SJSA1 (cell line): ENCODE data around the gene GRIK1. TPM values are rescaled to one million over a fixed set of nuclear protein-coding genes. Genes with fewer than 3 reads are reported as not detected.
"Not testable (repeated sequence)": the region's sequence is repeated elsewhere in the genome, so short reads cannot be mapped to it uniquely, and the experiment has no call there.

Experiments used
- DNase-seq, 2 experiments: peaks; one replicate each; pipeline ENCODE4 v3.0.0-alpha.2; 2015 to 2020; ENCODE audit warnings: low spot score in 2 of 2, low read depth in 1 of 2
- H3K27ac ChIP-seq: fragments of 250-450 bp; sonication (Bioruptor Pico); 2 replicates; pipeline ENCODE4 v1.5.1; 2020; ENCODE audit warnings: mild to moderate bottlenecking, moderate library complexity
- H3K27me3 ChIP-seq: fragments of 250-450 bp; sonication (Bioruptor Pico); replicated peaks from 2 replicates; pipeline ENCODE4 v1.5.1; 2020; ENCODE audit warnings: mild to moderate bottlenecking, moderate library complexity
- H3K36me3 ChIP-seq: fragments of 250-450 bp; sonication (Bioruptor Pico); 2 replicates; pipeline ENCODE4 v1.5.1; 2020; ENCODE audit warnings: mild to moderate bottlenecking
- H3K4me1 ChIP-seq: fragments of 250-450 bp; sonication (Bioruptor Pico); replicated peaks from 2 replicates; pipeline ENCODE4 v1.6.1; 2021; ENCODE audit warnings: mild to moderate bottlenecking
- H3K4me3 ChIP-seq: fragments of 250-450 bp; sonication (Bioruptor Pico); 2 replicates; pipeline ENCODE4 v1.5.1; 2020; ENCODE audit warnings: mild to moderate bottlenecking
- H3K9me3 ChIP-seq: fragments of 250-450 bp; sonication (Bioruptor Pico); replicated peaks from 2 replicates; pipeline ENCODE4 v1.5.1; 2020; ENCODE audit warnings: mild to moderate bottlenecking
- total RNA-seq: library from RNA; depleted of rRNA; stranded (reverse); fragments of >200 nt; shearing (Covaris generic); gene quantifications from 2 replicates; pipeline ENCODE4 v1.2.3, GENCODE V29; 2014; rRNA removed

The GRIK1 gene
- total RNA-seq, result not detected in 2 replicates

DNA sequence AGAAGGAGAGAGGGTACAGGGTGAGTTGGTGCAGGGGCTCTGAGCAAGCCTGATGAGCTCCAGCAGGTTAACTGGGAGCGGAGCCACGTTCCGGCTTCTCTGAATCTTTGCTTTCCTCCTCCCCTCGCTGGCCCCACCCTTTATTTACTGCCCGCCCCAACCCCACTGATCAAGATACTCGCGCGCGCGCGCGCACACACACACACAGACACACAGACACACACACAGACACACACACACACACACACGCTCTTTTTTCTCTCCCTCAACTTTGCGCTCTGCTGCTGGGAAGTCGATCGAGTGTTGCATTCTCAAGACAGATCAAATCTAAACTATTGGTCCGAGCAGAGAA is at the start of gene GRIK1:
GRIK1 (minus strand) TSS at position 73 of the 352 bp plus-strand sequence.
- H3K27ac ChIP-seq, result no peak within 1 kb of the TSS
- H3K4me3 ChIP-seq, result no peak within 1 kb of the TSS
- H3K9me3 ChIP-seq, result no peaks in the 10 kb centered on the region
- H3K27me3 ChIP-seq, result peaks cover 58% of the 10 kb centered on the region
- H3K36me3 ChIP-seq, result no peaks in the 10 kb centered on the region
- H3K4me1 ChIP-seq, result no peaks in the 10 kb centered on the region
- no peak for DNase-seq

GRCh38 chr21:29987762-29988161 is 48.0 kb upstream of the GRIK1 start:
- Histone ChIP-seq H3K27me3 (no peaks in the 10 kb centered on the region; the same call in 1 of the 2 replicates), H3K4me1 (no peaks in the 10 kb centered on the region), H3K27ac (no peak overlapping the region), H3K36me3 (no peaks in the 10 kb centered on the region), H3K9me3 (no peaks in the 10 kb centered on the region), H3K4me3 (no peak overlapping the region)
- no peak for DNase-seq

GRCh38 chr21:29985866-29986265 is 46.1 kb upstream of the GRIK1 start:
- no peaks in the 10 kb centered on the region; the same call in 1 of the 2 replicates for H3K27me3 ChIP-seq
- no peaks in the 10 kb centered on the region for H3K4me1 ChIP-seq
- H3K36me3 ChIP-seq, result no peaks in the 10 kb centered on the region
- H3K27ac ChIP-seq, result no peak overlapping the region
- H3K9me3 ChIP-seq, result no peaks in the 10 kb centered on the region
- no peak for DNase-seq
- no peak overlapping the region for H3K4me3 ChIP-seq

DNA sequence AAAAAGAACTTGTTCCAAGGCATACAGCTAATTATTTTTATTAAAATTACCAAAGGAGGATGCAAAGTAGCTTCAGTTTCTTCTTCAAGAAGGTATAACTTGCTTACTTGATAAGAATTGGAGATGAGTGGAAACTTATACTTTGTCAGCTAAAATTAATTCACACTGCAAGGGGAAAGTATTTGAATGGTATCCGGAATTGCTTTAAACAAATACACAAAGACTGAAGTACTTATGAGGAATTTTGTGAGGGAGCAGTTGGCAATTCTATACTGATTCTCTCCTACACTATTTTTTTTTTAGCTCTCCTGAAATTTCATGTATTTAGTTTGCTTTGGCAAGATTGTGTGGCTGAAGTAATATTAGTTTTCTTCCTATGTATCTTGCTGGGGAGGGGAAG is 39.2 kb upstream of the GRIK1 start:
- DNase-seq, result no peak
- H3K9me3 ChIP-seq, result no peaks in the 10 kb centered on the region
- no peak overlapping the region for H3K4me3 ChIP-seq
- H3K36me3 ChIP-seq, result no peaks in the 10 kb centered on the region
- H3K4me1 ChIP-seq, result no peaks in the 10 kb centered on the region
- no peak overlapping the region for H3K27ac ChIP-seq
- no peaks in the 10 kb centered on the region for H3K27me3 ChIP-seq

DNA sequence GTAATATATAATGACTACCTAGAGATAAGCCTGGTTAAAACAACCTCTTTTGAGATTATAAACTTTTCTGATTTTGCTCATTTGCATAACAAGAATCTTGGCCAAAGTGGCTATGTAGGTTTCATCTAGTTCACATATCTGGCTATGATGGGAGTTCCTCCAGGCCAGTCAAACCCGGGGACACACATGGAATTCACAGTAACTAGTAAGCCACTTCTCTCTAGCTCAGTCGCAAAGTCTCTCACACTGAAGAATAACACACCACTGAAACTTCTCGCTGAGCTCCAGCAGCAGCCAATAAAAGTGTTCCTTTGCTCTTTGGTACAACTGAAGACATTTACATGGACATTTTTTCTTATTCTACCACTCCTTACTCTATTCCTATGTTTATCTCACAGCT is 36.0 kb upstream of the GRIK1 start:
- Histone ChIP-seq H3K9me3 (no peaks in the 10 kb centered on the region), H3K27me3 (no peaks in the 10 kb centered on the region), H3K36me3 (no peaks in the 10 kb centered on the region), H3K4me1 (no peaks in the 10 kb centered on the region), H3K4me3 (no peak overlapping the region), H3K27ac (no peak overlapping the region)
- no peak for DNase-seq

GRCh38 chr21:29973258-29973657 is 33.5 kb upstream of the GRIK1 start:
- Histone ChIP-seq H3K9me3 (no peaks in the 10 kb centered on the region), H3K4me3 (no peak overlapping the region), H3K4me1 (no peaks in the 10 kb centered on the region), H3K36me3 (no peaks in the 10 kb centered on the region), H3K27me3 (no peaks in the 10 kb centered on the region), H3K27ac (no peak overlapping the region)
- DNase-seq, result no peak

- Histone ChIP-seq H3K27me3 (no peaks in the 10 kb centered on the region), H3K36me3 (no peaks in the 10 kb centered on the region)
These were observed 21.7 kb upstream of the GRIK1 start for GRCh38 chr21:29961291-29962027.

DNA sequence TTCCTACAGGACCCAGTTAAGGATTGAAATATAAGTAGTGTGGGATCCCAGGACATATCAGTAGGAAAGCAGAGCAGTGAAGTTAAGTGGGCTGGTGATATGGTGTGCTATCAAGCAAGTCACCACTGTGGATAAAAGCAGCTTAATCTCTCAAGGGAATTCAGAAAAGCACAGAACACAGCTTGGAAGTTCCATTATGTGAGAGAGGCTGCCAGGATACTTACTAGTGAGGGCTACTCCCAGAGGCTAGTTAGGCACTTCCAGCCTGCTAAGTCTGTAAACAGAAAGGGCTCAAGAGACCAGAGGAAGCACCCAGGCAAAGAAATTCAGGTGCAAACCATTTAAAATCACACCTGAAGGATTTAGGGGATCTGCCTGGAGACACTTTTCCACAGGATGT is 18.8 kb upstream of the GRIK1 start:
- Histone ChIP-seq H3K36me3 (no peaks in the 10 kb centered on the region), H3K27me3 (peaks cover 4% of the 10 kb centered on the region; the same call in 1 of the 2 replicates), H3K4me1 (no peaks in the 10 kb centered on the region), H3K9me3 (no peaks in the 10 kb centered on the region), H3K27ac (no peak overlapping the region), H3K4me3 (no peak overlapping the region)
- no peak for DNase-seq

More at GRCh38 chr21:29961291-29962027, 21.7 kb upstream of the GRIK1 start:
- Histone ChIP-seq H3K4me3 (no peak overlapping the region), H3K27ac (no peak overlapping the region), H3K4me1 (no peaks in the 10 kb centered on the region), H3K9me3 (no peaks in the 10 kb centered on the region)
- DNase-seq, result no peak

GRCh38 chr21:29958035-29958434 is 18.2 kb upstream of the GRIK1 start:
- not testable (repeated sequence) for DNase-seq, H3K36me3 ChIP-seq, H3K9me3 ChIP-seq, H3K27ac ChIP-seq, H3K4me3 ChIP-seq, H3K4me1 ChIP-seq, H3K27me3 ChIP-seq

GRCh38 chr21:29953690-29954089 is 13.9 kb upstream of the GRIK1 start:
- H3K4me3 ChIP-seq, result no peak overlapping the region
- H3K9me3 ChIP-seq, result no peaks in the 10 kb centered on the region

GRCh38 chr21:29953072-29953471 is 13.3 kb upstream of the GRIK1 start:
- no peaks in the 10 kb centered on the region for H3K9me3 ChIP-seq
- peaks cover 6% of the 10 kb centered on the region; the same call in 1 of the 2 replicates for H3K27me3 ChIP-seq
- no peaks in the 10 kb centered on the region for H3K36me3 ChIP-seq
- no peak for DNase-seq
- no peak overlapping the region for H3K27ac ChIP-seq
- no peak overlapping the region for H3K4me3 ChIP-seq
- H3K4me1 ChIP-seq, result no peaks in the 10 kb centered on the region

More at GRCh38 chr21:29953690-29954089, 13.9 kb upstream of the GRIK1 start:
- no peak for DNase-seq
- peaks cover 6% of the 10 kb centered on the region; the same call in 1 of the 2 replicates for H3K27me3 ChIP-seq
- H3K27ac ChIP-seq, result no peak overlapping the region
- no peaks in the 10 kb centered on the region for H3K36me3 ChIP-seq
- H3K4me1 ChIP-seq, result no peaks in the 10 kb centered on the region

DNA sequence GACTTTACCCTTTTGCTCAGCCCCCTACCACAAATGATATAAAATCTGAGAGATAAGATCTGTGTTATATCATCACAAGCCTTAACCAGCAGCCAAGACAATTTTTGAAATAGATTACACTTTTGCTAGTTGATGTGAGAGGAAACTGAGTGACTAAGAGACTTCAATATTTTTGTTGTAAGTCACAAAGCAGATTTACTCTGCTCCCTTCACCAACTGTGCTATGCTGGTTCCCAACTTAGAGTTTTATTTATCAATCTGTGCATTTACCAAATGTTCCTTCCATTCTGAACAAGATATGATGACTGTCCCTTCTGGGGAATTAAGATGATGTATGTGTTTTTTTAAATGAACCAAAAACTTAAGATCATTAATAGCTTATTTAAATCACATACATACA is 12.1 kb upstream of the GRIK1 start:
- DNase-seq, result no peak
- Histone ChIP-seq H3K27me3 (peaks cover 6% of the 10 kb centered on the region; the same call in 1 of the 2 replicates), H3K27ac (no peak overlapping the region), H3K9me3 (no peaks in the 10 kb centered on the region), H3K4me3 (no peak overlapping the region), H3K36me3 (no peaks in the 10 kb centered on the region), H3K4me1 (no peaks in the 10 kb centered on the region)

DNA sequence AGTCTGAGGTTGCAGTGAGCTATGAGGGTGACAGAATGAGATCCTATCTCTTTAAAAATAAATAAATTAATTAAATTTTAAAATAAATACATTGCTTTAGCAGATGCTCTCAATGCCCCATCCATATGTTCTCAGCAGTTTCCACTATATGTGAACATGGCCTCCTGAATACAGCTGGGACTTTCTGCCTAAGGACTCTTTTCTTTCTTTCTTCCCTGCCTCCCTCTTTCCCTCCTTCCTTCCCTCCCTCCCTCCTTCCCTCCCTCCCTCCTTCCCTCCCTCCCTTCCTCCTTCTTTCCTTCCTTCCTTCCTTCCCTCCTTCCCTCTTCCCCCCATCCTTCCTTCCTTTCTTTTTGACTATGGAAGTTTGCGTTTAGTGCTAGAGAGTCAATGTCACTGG is 10.2 kb upstream of the GRIK1 start:
- DNase-seq, result no peak
- Histone ChIP-seq H3K36me3 (no peaks in the 10 kb centered on the region), H3K27ac (no peak overlapping the region), H3K9me3 (no peaks in the 10 kb centered on the region), H3K4me1 (no peaks in the 10 kb centered on the region), H3K4me3 (no peak overlapping the region), H3K27me3 (peaks cover 6% of the 10 kb centered on the region; the same call in 1 of the 2 replicates)

GRCh38 chr21:29947119-29947518 is 7.3 kb upstream of the GRIK1 start:
- H3K9me3 ChIP-seq, result no peaks in the 10 kb centered on the region

GRCh38 chr21:29943885-29944284 is 4.1 kb upstream of the GRIK1 start:
- H3K36me3 ChIP-seq, result no peaks in the 10 kb centered on the region
- H3K27me3 ChIP-seq, result peaks cover 41% of the 10 kb centered on the region
- H3K4me1 ChIP-seq, result no peaks in the 10 kb centered on the region
- H3K9me3 ChIP-seq, result no peaks in the 10 kb centered on the region
- no peak overlapping the region for H3K4me3 ChIP-seq
- no peak for DNase-seq
- no peak overlapping the region for H3K27ac ChIP-seq

More at GRCh38 chr21:29947119-29947518, 7.3 kb upstream of the GRIK1 start:
- Histone ChIP-seq H3K4me1 (no peaks in the 10 kb centered on the region), H3K36me3 (no peaks in the 10 kb centered on the region), H3K27ac (no peak overlapping the region), H3K27me3 (peaks cover 13% of the 10 kb centered on the region), H3K4me3 (no peak overlapping the region)
- DNase-seq, result no peak
